H1 (cell line): ENCODE data around the gene L3MBTL3. TPM values are rescaled to one million over a fixed set of nuclear protein-coding genes. Genes with fewer than 3 reads are reported as not detected.

Source experiments
- CTCF ChIA-PET: fragments of 300-600 bp; sonication (Branson Sonifier 250); formaldehyde crosslinking; loops from one replicate; lab custom pipeline; 2021; ENCODE audit not compliant: partially characterized antibody; lab: Charles Lee
- POLR2A ChIA-PET: fragments of 300-600 bp; sonication (Branson Sonifier 250); formaldehyde crosslinking; loops from one replicate; lab custom pipeline; 2021; ENCODE audit warnings: inconsistent platforms; ENCODE audit not compliant: partially characterized antibody; lab: Charles Lee
- DNase-seq, 2 experiments: peaks; one replicate each; pipeline versions ENCODE4 v3.0.0 to v3.0.0-alpha.2; 2010 to 2022; ENCODE audit warnings: low spot score in 2 of 2, low read depth in 1 of 2, mixed read lengths in 1 of 2
- FAIRE-seq: peaks from 2 replicates; lab custom pipeline; 2011; peaks lifted over from hg19 to GRCh38; lab: Jason Lieb, UNC
- H2AFZ ChIP-seq: 2 replicates; pipeline ENCODE4 v1.8.1; 2012; ENCODE audit warnings: low read length, inconsistent platforms
- H2AK5ac ChIP-seq: 2 replicates; pipeline ENCODE4 v1.6.1; 2013; ENCODE audit warnings: low read depth, low read length
- H2BK120ac ChIP-seq: replicated peaks from 2 replicates; pipeline ENCODE3; 2013; ENCODE audit warnings: low read depth, low read length, inconsistent platforms
- H2BK12ac ChIP-seq: 2 replicates; pipeline ENCODE4 v1.6.1; 2013; ENCODE audit warnings: low read depth, low read length
- H2BK15ac ChIP-seq: 2 replicates; pipeline ENCODE4 v1.6.1; 2013; ENCODE audit warnings: low read length
- H2BK20ac ChIP-seq: 2 replicates; pipeline ENCODE4 v1.6.1; 2013; ENCODE audit warnings: low read length
- H2BK5ac ChIP-seq: 2 replicates; pipeline ENCODE4 v1.6.1; 2013; ENCODE audit warnings: low read depth, low read length
- H3K14ac ChIP-seq: 2 replicates; pipeline ENCODE4 v1.6.1; 2013; ENCODE audit warnings: inconsistent platforms; ENCODE audit not compliant: insufficient read length
- H3K18ac ChIP-seq: 2 replicates; pipeline ENCODE4 v1.6.1; 2013; ENCODE audit warnings: low read length; ENCODE audit errors: extremely low read depth
- H3K23ac ChIP-seq: 2 replicates; pipeline ENCODE4 v1.6.1; 2013; ENCODE audit warnings: inconsistent platforms; ENCODE audit not compliant: insufficient read length
- H3K23me2 ChIP-seq: 2 replicates; pipeline ENCODE4 v1.6.1; 2013; ENCODE audit warnings: low read depth, low read length
- H3K27ac ChIP-seq: 2 replicates; pipeline ENCODE4 v1.6.1; 2011; ENCODE audit warnings: low read depth, low read length, inconsistent platforms
- H3K27me3 ChIP-seq, 4 experiments: replicated peaks in 1 of 4; 1 replicate in 1 of 4; 2 replicates in 3 of 4; pipeline versions ENCODE4 v1.6.1 to v1.8.1; 2011 to 2013; ENCODE audit warnings: low read length in 3 of 4, mild to moderate bottlenecking in 3 of 4, inconsistent platforms in 2 of 4, mixed read lengths in 2 of 4, moderate library complexity in 1 of 4; ENCODE audit not compliant: control insufficient read depth in 3 of 4, insufficient read depth in 3 of 4; ENCODE audit errors: extremely low read depth in 1 of 4
- H3K36me3 ChIP-seq, 4 experiments: 2 replicates each; pipeline versions ENCODE4 v1.6.1 to v1.8.1; 2011 to 2013; ENCODE audit warnings: mild to moderate bottlenecking in 4 of 4, low read length in 3 of 4, moderate library complexity in 2 of 4, control low read depth in 1 of 4, inconsistent platforms in 1 of 4; ENCODE audit not compliant: insufficient read depth in 4 of 4, control insufficient read depth in 2 of 4
- H3K4ac ChIP-seq: replicated peaks from 2 replicates; pipeline ENCODE3; 2013; ENCODE audit warnings: low read length, low read depth, mixed read lengths, inconsistent platforms; ENCODE audit not compliant: insufficient read length
- H3K4me1 ChIP-seq, 4 experiments: replicated peaks in 1 of 4; 1 replicate in 1 of 4; 2 replicates in 3 of 4; pipeline versions ENCODE4 v1.6.1 to v1.8.1; 2011 to 2013; ENCODE audit warnings: low read length in 3 of 4, inconsistent platforms in 2 of 4, mixed read lengths in 1 of 4; ENCODE audit not compliant: insufficient read depth in 4 of 4, control insufficient read depth in 3 of 4
- H3K4me2 ChIP-seq, 2 experiments: 2 replicates each; pipeline versions ENCODE4 v1.6.1 to v1.8.1; 2011 to 2013; ENCODE audit warnings: low read depth in 2 of 2, low read length in 2 of 2, control low read depth in 1 of 2, inconsistent platforms in 1 of 2, mild to moderate bottlenecking in 1 of 2; ENCODE audit not compliant: insufficient read depth in 1 of 2
- H3K4me3 ChIP-seq, 4 experiments: fragments of 200-600, 300-600 bp in 1 of 4; sonication (generic), shearing (Covaris generic), sonication (Bioruptor Twin) in 1 of 4; 2 replicates each; pipeline versions ENCODE4 v1.5.1 to v1.8.1; 2011 to 2016; ENCODE audit warnings: low read length in 4 of 4, low read depth in 3 of 4, control low read depth in 2 of 4, inconsistent platforms in 2 of 4, mild to moderate bottlenecking in 2 of 4, mixed read lengths in 1 of 4, moderate library complexity in 1 of 4; ENCODE audit not compliant: insufficient read depth in 2 of 4; ENCODE audit errors: extremely low read depth in 1 of 4
- H3K56ac ChIP-seq: replicated peaks from 2 replicates; pipeline ENCODE3; 2013; ENCODE audit warnings: low read depth, mild to moderate bottlenecking, mixed read lengths, low read length, inconsistent platforms; ENCODE audit not compliant: insufficient read length
- H3K79me1 ChIP-seq: 2 replicates; pipeline ENCODE4 v1.6.1; 2013; ENCODE audit warnings: low read depth, low read length, control low read depth
- H3K79me2 ChIP-seq, 2 experiments: 2 replicates each; pipeline versions ENCODE4 v1.6.1 to v1.8.1; 2012 to 2013; ENCODE audit warnings: low read length in 2 of 2, mild to moderate bottlenecking in 2 of 2, inconsistent platforms in 1 of 2; ENCODE audit not compliant: insufficient read depth in 2 of 2, control insufficient read depth in 1 of 2
- H3K9ac ChIP-seq, 4 experiments: replicated peaks in 1 of 4; 1 replicate in 1 of 4; 2 replicates in 3 of 4; pipeline versions ENCODE4 v1.6.1 to v1.8.1; 2011 to 2013; ENCODE audit warnings: low read depth in 3 of 4, low read length in 3 of 4, control low read depth in 2 of 4, mild to moderate bottlenecking in 2 of 4, moderate library complexity in 2 of 4, inconsistent platforms in 1 of 4; ENCODE audit errors: extremely low read depth in 1 of 4
- H3K9me3 ChIP-seq, 2 experiments: 2 replicates each; pipeline versions ENCODE4 v1.6.1 to v1.8.1; 2012 to 2013; ENCODE audit warnings: mild to moderate bottlenecking in 2 of 2, moderate library complexity in 2 of 2, control low read depth in 1 of 2, inconsistent platforms in 1 of 2, low read depth in 1 of 2, low read length in 1 of 2, mixed read lengths in 1 of 2; ENCODE audit not compliant: insufficient read depth in 2 of 2
- H4K20me1 ChIP-seq, 2 experiments: replicated peaks in 1 of 2; 2 replicates each; pipeline versions ENCODE3 to v1.8.1; 2011 to 2013; ENCODE audit warnings: inconsistent platforms in 2 of 2, low read length in 2 of 2, mild to moderate bottlenecking in 1 of 2; ENCODE audit not compliant: insufficient read depth in 2 of 2, control insufficient read depth in 1 of 2
- H4K5ac ChIP-seq: 2 replicates; pipeline ENCODE4 v1.6.1; 2013; ENCODE audit warnings: low read length, low read depth, mixed read lengths, inconsistent platforms; ENCODE audit not compliant: insufficient read length
- H4K8ac ChIP-seq: 2 replicates; pipeline ENCODE4 v1.8.0; 2013; ENCODE audit warnings: mild to moderate bottlenecking, moderate library complexity, low read length, inconsistent platforms; ENCODE audit not compliant: insufficient read depth; ENCODE audit errors: extremely low read depth
- H4K91ac ChIP-seq: replicated peaks from 2 replicates; pipeline ENCODE3; 2013; ENCODE audit warnings: low read length, mixed read lengths, inconsistent platforms; ENCODE audit not compliant: insufficient read length
- ATF2 ChIP-seq: IDR thresholded peaks from 2 replicates; pipeline ENCODE4 v1.6.1; 2012; ENCODE audit warnings: low read length, inconsistent platforms
- CHD2 ChIP-seq: IDR thresholded peaks from 2 replicates; pipeline ENCODE4 v1.6.1; 2012; ENCODE audit warnings: low read length, improper control_type of control experiment
- MAFK ChIP-seq: IDR thresholded peaks from 2 replicates; pipeline ENCODE4 v1.6.1; 2012; ENCODE audit warnings: low read depth, mild to moderate bottlenecking, improper control_type of control experiment, low read length
- WGBS, 2 experiments: shearing (Covaris generic) in 1 of 2; methylation state at CpG; one replicate each; pipeline versions ENCODE4 v1.1.6 to v1.1.7; 2013 to 2015; ENCODE audit warnings: low lambda C conversion rate in 2 of 2, mixed read lengths in 2 of 2, inconsistent platforms in 1 of 2, low coverage in 1 of 2, missing lambda C conversion rate in 1 of 2; ENCODE audit not compliant: insufficient replicate concordance in 2 of 2, insufficient coverage in 1 of 2, insufficient read length in 1 of 2; ENCODE audit errors: extremely low coverage in 1 of 2, missing lambda C conversion rate in 1 of 2; 5-methylcytosine and 5-hydroxymethylcytosine counted together
- polyA plus RNA-seq, 7 experiments: library from polyadenylated mRNA; depleted of rRNA in 3 of 7; stranded (reverse) in 5 of 7; unstranded in 2 of 7; fragments of >200 nt in 5 of 7; fragments of 200-250 nt in 2 of 7; gene quantifications; 1 replicate in 5 of 7; 2 replicates in 1 of 7; 4 replicates in 1 of 7; pipeline versions ENCODE4 v1.2.1 to v1.2.3, GENCODE V29; 2011 to 2013; ENCODE audit warnings: missing spikeins in 2 of 7, mixed read lengths in 2 of 7
- total RNA-seq: library from RNA; stranded (reverse); fragmentation: NEBNext Ultra II Directional; extraction: Animal tissue kit (Norgen Biotek cat#: 25700); gene quantifications from 2 replicates; pipeline ENCODE4 v1.2.1, GENCODE V29; 2021

Gene L3MBTL3
- total and polyA plus RNA-seq, 2 of the 8 experiments (the other 6 are each of a cell fraction or from before 2014, with no cell fraction given) = 3.9 to 17.2 TPM

DNA sequence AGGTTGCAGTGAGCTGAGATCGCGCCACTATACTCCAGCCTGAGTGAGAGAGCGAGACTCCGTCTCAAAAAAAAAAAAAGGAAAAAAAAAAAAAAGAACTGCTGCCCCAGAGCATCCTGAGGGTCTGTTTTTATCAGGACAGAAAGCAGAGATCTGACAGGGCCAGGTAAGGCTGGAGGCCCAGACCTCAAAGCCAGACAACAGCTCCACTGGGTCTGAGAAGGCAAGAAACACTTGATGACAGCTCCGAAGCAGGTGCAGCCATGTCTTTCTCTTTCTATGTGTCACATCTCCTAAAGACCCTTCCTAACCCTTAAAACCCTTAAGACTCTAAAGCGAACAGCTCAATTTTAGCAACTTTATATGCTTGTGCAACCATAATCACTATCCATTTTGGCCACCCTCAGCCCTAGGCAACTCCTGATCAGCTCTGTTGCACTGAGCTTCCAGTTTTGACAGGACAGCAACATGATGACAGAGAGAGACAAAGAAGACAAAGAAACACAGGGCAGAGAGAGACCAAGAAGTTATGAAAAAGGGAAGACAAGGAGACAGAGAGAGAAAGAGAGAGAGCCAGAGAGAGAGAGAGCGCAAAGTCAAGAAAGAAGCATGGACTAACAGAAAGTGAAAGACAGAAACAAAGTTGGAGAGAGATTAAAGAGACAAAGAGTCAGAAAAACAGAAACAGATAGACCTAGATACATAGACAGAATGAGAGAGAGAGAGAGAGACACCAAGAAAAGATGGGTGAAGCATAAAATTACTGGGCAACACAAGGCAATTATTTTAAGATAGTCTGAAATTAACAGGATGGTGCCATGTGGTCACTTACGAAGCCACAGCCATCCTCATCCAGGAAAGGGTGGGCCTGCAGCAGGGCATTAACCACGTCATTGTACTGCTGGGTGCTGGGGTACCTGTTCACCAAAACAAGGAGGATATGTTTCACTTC, 165.2 kb downstream of the L3MBTL3 start:
- no peaks in the 10 kb centered on the region for H3K79me2 ChIP-seq
- H2BK20ac ChIP-seq = no peak overlapping the region
- no peak overlapping the region for H2BK120ac ChIP-seq
- POLR2A ChIA-PET = no interaction called here
- H2AK5ac ChIP-seq = no peak overlapping the region
- no peaks in the 10 kb centered on the region for H3K79me1 ChIP-seq
- no peak overlapping the region for H4K91ac ChIP-seq
- H3K56ac ChIP-seq = no peak overlapping the region
- no peaks in the 10 kb centered on the region for H3K27me3 ChIP-seq
- H3K9ac ChIP-seq = no peak overlapping the region
- CTCF ChIA-PET = interaction anchor here (0.6 kb wide), 1 partner anchor 322 kb away, joined by 4 read pairs; the partner anchor contains the start of gene TMEM244
- no peak overlapping the region for H3K4ac ChIP-seq
- H2AFZ ChIP-seq = no peak overlapping the region
- H3K23ac ChIP-seq = no peak overlapping the region
- no peak overlapping the region; the same call in 1 of the 2 replicates for H3K18ac ChIP-seq
- H3K4me1 ChIP-seq = no peaks in the 10 kb centered on the region
- no peak overlapping the region for H2BK5ac ChIP-seq
- no peaks in the 10 kb centered on the region for H3K9me3 ChIP-seq
- H3K36me3 ChIP-seq = no peaks in the 10 kb centered on the region
- no peak overlapping the region for H3K4me2 ChIP-seq
- no peak overlapping the region for H3K14ac ChIP-seq
- 87% methylated on average over 5 of the region's 9 CpGs; no CpG with 5 or more reads in 1 of the 2 experiments for WGBS, 2 experiments
- TF ChIP-seq MAFK (no peak), CHD2 (no peak), ATF2 (no peak)
- TF ChIP-seq, all 59 proteins: peak for 0
- H3K23me2 ChIP-seq = no peaks in the 10 kb centered on the region; the same call in 1 of the 2 replicates
- H4K20me1 ChIP-seq = no peaks in the 10 kb centered on the region
- H4K8ac ChIP-seq = no peak overlapping the region; the same call in 1 of the 2 replicates
- no peak overlapping the region for H2BK15ac ChIP-seq
- H4K5ac ChIP-seq = no peak overlapping the region
- no peak for DNase-seq
- no peak overlapping the region for H2BK12ac ChIP-seq
- FAIRE-seq = no peak
- H3K27ac ChIP-seq = no peak overlapping the region
- no peak overlapping the region for H3K4me3 ChIP-seq
